ENCODE results near the gene ZC3H7B.

DNA sequence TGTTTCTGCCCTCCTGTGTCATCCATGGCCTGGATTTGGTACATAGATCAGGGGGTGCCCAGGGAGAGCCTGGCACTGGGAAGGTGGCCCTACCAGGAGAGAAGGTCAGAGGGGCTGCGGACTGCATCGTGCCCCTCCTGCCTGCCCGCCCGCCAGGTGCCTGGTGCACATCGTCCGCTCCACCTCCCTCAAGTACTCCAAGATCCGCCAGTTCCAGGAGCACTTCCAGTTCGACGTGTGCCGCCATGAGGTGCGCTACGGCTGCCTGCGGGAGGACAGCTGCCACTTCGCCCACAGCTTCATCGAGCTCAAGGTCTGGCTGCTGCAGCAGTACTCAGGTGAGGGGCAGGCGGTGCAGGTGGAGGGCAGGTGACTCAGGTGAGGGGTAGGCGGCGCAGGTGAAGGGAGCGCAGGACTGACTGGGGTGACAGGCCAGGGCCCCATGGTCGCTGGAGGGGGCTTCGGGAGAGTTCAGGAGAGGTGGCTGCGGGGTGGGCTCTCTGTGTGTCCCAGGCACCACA is 47.7 kb downstream of the ZC3H7B start:
- TF ChIP-seq GATA2 (IDR thresholded peaks at IDR 0.05; ENCODE audit: insufficient read depth, insufficient read length, low read depth, low read length), result no peak
- TF ChIP-seq, protein P1, sequence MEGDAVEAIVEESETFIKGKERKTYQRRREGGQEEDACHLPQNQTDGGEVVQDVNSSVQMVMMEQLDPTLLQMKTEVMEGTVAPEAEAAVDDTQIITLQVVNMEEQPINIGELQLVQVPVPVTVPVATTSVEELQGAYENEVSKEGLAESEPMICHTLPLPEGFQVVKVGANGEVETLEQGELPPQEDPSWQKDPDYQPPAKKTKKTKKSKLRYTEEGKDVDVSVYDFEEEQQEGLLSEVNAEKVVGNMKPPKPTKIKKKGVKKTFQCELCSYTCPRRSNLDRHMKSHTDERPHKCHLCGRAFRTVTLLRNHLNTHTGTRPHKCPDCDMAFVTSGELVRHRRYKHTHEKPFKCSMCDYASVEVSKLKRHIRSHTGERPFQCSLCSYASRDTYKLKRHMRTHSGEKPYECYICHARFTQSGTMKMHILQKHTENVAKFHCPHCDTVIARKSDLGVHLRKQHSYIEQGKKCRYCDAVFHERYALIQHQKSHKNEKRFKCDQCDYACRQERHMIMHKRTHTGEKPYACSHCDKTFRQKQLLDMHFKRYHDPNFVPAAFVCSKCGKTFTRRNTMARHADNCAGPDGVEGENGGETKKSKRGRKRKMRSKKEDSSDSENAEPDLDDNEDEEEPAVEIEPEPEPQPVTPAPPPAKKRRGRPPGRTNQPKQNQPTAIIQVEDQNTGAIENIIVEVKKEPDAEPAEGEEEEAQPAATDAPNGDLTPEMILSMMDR (IDR thresholded peaks at IDR 0.05; ENCODE audit: extremely low read depth in 1 of 2, insufficient read depth in 1 of 2, low read depth in 1 of 2, low read length in 2 of 2), result no peak

Measured in endothelial cell of umbilical vein (primary cell).